GM13977 (cell line): ENCODE measurements around the gene DNASE1.

Experiments
- DNase-seq: peaks from one replicate; pipeline ENCODE4 v3.0.0; 2012; ENCODE audit warnings: low spot score
- in situ Hi-C: fragments of 300-500 bp; cut with MboI; formaldehyde crosslinking; loops from one replicate; pipeline ENCODE4 v1.12.0; 2022; ENCODE audit warnings: low sequenced_read_pairs, low pct_unique_long_range_greater_than_20kb, mixed read lengths, inconsistent platforms; ENCODE audit not compliant: unreplicated experiment
- TF ChIP-seq, protein P1 (sequence below): IDR thresholded peaks from 2 replicates; pipeline ENCODE4 v1.5.1; 2012; ENCODE audit warnings: mild to moderate bottlenecking, control low read depth; ENCODE audit not compliant: insufficient read depth; ENCODE audit errors: extremely low read depth, missing control alignments

DNASE1 gene

DNA sequence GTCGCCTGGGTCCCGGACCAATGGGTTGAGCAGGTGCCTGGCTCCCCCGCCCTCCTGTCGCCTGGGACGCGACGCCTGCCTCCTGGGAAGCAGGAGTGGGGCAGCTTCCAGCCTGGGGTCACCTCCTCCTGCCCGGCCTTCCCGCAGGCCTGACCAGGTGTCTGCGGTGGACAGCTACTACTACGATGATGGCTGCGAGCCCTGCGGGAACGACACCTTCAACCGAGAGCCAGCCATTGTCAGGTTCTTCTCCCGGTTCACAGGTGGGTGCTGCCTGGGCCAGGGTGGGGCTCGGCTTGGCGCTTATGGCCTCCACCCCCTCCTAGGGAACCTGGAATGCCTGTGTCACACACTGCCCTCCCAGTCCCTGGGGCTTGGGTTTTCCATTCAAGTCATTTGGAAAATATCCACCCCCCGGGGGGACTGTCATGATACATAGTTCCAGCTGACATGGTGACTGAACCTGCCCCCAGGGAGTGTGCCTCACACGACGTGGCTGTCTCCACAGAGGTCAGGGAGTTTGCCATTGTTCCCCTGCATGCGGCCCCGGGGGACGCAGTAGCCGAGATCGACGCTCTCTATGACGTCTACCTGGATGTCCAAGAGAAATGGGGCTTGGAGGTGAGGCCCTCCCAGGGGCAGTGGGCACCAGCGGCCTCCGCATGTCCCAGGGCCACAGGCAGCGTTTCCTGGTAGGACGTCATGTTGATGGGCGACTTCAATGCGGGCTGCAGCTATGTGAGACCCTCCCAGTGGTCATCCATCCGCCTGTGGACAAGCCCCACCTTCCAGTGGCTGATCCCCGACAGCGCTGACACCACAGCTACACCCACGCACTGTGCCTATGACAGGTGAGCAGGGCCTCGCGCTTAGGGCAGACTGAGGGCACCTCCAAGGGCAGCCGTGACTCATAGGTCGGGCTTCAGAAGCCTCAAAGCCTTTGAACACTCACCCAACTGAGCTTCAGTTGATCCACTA lies 2.3 kb downstream of the DNASE1 start:
- TF ChIP-seq, protein P1, sequence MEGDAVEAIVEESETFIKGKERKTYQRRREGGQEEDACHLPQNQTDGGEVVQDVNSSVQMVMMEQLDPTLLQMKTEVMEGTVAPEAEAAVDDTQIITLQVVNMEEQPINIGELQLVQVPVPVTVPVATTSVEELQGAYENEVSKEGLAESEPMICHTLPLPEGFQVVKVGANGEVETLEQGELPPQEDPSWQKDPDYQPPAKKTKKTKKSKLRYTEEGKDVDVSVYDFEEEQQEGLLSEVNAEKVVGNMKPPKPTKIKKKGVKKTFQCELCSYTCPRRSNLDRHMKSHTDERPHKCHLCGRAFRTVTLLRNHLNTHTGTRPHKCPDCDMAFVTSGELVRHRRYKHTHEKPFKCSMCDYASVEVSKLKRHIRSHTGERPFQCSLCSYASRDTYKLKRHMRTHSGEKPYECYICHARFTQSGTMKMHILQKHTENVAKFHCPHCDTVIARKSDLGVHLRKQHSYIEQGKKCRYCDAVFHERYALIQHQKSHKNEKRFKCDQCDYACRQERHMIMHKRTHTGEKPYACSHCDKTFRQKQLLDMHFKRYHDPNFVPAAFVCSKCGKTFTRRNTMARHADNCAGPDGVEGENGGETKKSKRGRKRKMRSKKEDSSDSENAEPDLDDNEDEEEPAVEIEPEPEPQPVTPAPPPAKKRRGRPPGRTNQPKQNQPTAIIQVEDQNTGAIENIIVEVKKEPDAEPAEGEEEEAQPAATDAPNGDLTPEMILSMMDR, result no peak
- in situ Hi-C loops, result no loop called here
- DNase-seq, result no peak

DNA sequence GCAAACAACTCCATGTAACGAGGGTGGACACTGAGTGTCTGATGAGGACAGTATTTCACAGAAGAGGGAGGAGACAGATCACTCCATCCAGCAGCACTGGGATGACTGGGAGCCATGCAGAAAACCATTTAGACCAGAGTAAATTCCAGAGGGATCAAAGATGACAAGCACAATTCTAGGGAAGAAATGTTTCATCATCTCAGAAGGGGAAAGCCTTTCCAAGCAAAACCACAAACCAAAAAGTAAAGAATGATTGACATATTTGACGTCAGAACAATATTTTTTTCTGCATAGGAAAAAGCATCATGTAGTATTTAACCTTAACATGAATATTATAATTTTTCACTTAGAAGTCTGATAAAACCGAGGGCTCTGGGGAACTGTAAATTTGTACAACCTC lies 4.8 kb downstream of the DNASE1 start:
- DNase-seq, result no peak
- TF ChIP-seq, protein P1, result no peak
- in situ Hi-C loops, result no loop called here

DNA sequence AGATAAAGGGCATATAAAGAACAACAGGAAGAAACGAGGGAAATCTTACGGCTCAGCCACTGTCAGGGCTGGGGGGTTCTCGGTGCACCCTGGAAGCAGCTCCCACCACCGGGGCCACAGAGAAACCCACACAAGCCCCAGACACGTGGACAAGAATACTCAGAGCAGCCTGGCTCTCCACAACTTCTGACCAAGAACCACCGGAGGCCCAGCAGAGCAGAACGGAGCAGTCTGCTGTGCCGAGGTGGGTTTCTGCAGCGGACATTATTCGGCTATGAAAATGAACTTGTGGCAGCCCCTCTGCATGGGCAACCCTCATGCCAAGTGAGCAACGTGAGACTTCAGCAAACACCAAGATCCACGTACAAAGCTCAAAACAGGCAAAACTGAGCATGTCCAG lies 6.8 kb downstream of the DNASE1 start:
- in situ Hi-C loops, result no loop called here
- TF ChIP-seq, protein P1, result no peak
- no peak for DNase-seq

DNA sequence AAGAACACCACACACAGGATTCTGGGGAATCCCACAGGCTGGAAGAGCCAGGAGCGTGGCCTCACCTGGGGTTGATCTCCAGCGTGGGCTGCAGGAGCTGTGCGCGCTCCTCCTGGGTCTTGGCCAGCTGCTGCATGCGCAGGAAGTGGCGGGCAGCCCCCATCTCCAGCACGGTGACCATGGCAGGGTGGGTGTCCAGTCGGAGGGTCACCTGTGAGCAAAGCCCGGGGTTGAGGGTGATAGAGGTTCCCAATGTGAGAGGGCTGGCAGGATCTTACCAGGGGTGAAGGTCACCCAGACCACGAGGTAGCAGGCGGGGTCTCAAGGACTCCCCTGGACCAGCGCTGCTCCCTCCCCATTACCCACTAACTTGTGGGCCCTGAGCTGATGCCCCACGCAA lies 7.4 kb downstream of the DNASE1 start:
- in situ Hi-C loops, result no loop called here
- no peak for DNase-seq
- TF ChIP-seq, protein P1, result no peak

DNA sequence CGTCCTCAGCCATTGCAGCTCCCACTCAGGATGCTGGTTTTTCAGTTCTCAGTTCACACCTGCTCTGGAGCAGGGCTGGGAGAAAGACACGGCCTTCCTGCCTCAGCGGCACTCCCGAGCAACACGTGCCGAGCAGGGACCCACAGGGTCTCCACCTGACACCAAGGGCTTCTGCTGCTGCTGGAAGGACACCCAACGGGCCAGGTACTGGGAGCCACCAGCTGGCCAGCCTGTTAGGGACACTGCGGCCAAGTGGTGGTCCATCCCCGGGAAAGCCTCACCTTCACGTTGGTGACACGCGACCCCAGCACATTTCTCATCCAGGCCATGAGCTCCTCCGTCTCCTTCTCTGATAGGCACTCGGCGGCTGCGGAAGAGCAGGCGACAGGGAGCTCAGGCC lies 8.1 kb downstream of the DNASE1 start:
- TF ChIP-seq, protein P1, result no peak
- in situ Hi-C loops, result no loop called here
- no peak for DNase-seq

DNA sequence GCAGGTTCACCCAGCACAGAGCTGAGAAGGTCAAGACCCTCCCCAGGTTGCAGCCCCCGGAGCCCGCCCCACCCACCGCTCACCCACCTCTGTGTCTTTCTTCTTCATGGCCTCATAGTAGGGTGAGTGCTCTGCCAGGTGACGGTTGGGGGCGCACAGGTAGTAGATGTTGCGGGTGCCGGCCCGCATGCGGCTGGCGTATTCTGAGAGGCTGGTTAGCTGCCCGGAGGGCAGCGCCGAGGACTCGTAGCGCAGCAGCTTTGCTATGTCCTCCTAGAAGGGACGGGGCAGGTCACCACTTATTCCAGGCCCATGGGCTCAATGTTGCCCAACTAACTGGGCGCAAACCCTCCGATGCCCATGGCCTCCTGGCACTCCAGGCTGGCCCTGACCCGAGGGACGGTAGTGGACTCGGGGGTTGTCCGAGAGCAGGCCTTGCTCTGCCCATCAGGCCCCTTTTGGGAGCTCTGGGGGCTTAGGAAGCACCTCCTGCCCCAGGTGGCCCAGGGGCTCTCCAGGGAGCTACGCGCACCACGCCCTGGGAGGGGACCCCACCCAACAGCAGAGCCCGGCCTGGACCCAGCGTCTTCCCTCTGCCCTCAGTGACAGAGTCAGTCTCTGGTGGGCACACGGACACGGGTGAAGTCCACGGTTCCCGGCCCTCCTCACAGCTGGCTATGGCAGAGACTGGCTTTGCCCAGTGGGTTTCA lies 9.9 kb downstream of the DNASE1 start:
- no peak for DNase-seq
- TF ChIP-seq, protein P1, result no peak
- in situ Hi-C loops, result no loop called here
